Measurements from ENCODE around the gene CCNI2. TPM values are rescaled to one million over a fixed set of nuclear protein-coding genes. Genes with fewer than 3 reads are reported as not detected.
"Not testable (repeated sequence)": the region's sequence is repeated elsewhere in the genome, so short reads cannot be mapped to it uniquely, and the experiment has no call there.

The CCNI2 gene
- total RNA-seq, 2 experiments from 2014 or later, result 4.3 to 4.6 TPM

- ATAC-seq (no peak), DNase-seq (no peak)
- POLR2A ChIA-PET, result no interaction called here
- Mint-ChIP-seq H3K4me3 (no peak overlapping the region), H3K9me3 (ENCODE audit: low read depth) (no peaks in the 10 kb centered on the region), H3K27me3 (peaks cover 21% of the 10 kb centered on the region), H3K36me3 (ENCODE audit: low read depth) (no peaks in the 10 kb centered on the region), H3K4me1 (no peaks in the 10 kb centered on the region), H3K27ac (no peak overlapping the region)
- intact Hi-C loops (cut with DNase I, micrococcal nuclease), result no loop called here
- CTCF ChIA-PET, result interaction anchor here (0.6 kb wide), 2 partner anchors 32 to 744 kb away, joined by 3 to 6 read pairs; no protein-coding TSS in a partner anchor
Observed at GRCh38 chr5:132785864-132786263, 38.6 kb downstream of the CCNI2 start.

GRCh38 chr5:132787076-132787475 is 39.9 kb downstream of the CCNI2 start:
- Mint-ChIP-seq H3K4me3 (no peak overlapping the region), H3K27ac (no peak overlapping the region), H3K9me3 (ENCODE audit: low read depth) (no peaks in the 10 kb centered on the region), H3K4me1 (no peaks in the 10 kb centered on the region), H3K36me3 (ENCODE audit: low read depth) (no peaks in the 10 kb centered on the region), H3K27me3 (peaks cover 12% of the 10 kb centered on the region)
- intact Hi-C loops (cut with DNase I, micrococcal nuclease), result no loop called here
- ChIA-PET POLR2A (no interaction called here), CTCF (no interaction called here)
- no peak for ATAC-seq
- no peak for DNase-seq

GRCh38 chr5:132788508-132788907 is 41.3 kb downstream of the CCNI2 start:
- no peak for ATAC-seq
- H3K36me3 Mint-ChIP-seq (ENCODE audit: low read depth), result no peaks in the 10 kb centered on the region
- H3K4me1 Mint-ChIP-seq, result no peaks in the 10 kb centered on the region
- peaks cover 14% of the 10 kb centered on the region for H3K27me3 Mint-ChIP-seq
- no peak overlapping the region for H3K27ac Mint-ChIP-seq
- H3K9me3 Mint-ChIP-seq (ENCODE audit: low read depth), result no peaks in the 10 kb centered on the region
- no peak for DNase-seq
- H3K4me3 Mint-ChIP-seq, result no peak overlapping the region
- ChIA-PET CTCF (interaction anchor here (0.6 kb wide), 2 partner anchors 476 to 635 kb away, joined by 3 read pairs; no protein-coding TSS in a partner anchor), POLR2A (no interaction called here)
- intact Hi-C loops (cut with DNase I, micrococcal nuclease), result no loop called here

GRCh38 chr5:132788990-132789886 is 42.0 kb downstream of the CCNI2 start:
- ATAC-seq, result no peak
- H3K36me3 Mint-ChIP-seq (ENCODE audit: low read depth), result no peaks in the 10 kb centered on the region
- H3K9me3 Mint-ChIP-seq (ENCODE audit: low read depth), result no peaks in the 10 kb centered on the region
- peaks cover 15% of the 10 kb centered on the region for H3K27me3 Mint-ChIP-seq
- intact Hi-C loops (cut with DNase I, micrococcal nuclease), result no loop called here
- H3K4me3 Mint-ChIP-seq, result no peak overlapping the region
- ChIA-PET POLR2A (no interaction called here), CTCF (no interaction called here)
- no peak overlapping the region for H3K27ac Mint-ChIP-seq
- no peaks in the 10 kb centered on the region for H3K4me1 Mint-ChIP-seq
- no peak for DNase-seq

- no peak for ATAC-seq
- CTCF ChIA-PET, result interaction anchor here (2.0 kb wide), 1 partner anchor 30 kb away, joined by 9 read pairs; no protein-coding TSS in a partner anchor
- Mint-ChIP-seq H3K36me3 (ENCODE audit: low read depth) (no peaks in the 10 kb centered on the region), H3K27ac (no peak overlapping the region), H3K27me3 (peaks cover 13% of the 10 kb centered on the region), H3K4me1 (no peaks in the 10 kb centered on the region), H3K9me3 (ENCODE audit: low read depth) (no peaks in the 10 kb centered on the region), H3K4me3 (no peak overlapping the region)
- intact Hi-C loops (cut with DNase I, micrococcal nuclease), result no loop called here
- POLR2A ChIA-PET, result interaction anchor here (0.7 kb wide), 1 partner anchor 11 kb away, joined by 8 read pairs; no protein-coding TSS in a partner anchor
- DNase-seq, result no peak
Observed at GRCh38 chr5:132790201-132790865, 43.1 kb downstream of the CCNI2 start.

- Mint-ChIP-seq H3K36me3 (ENCODE audit: low read depth) (no peaks in the 10 kb centered on the region), H3K27ac (no peak overlapping the region), H3K4me1 (no peaks in the 10 kb centered on the region), H3K4me3 (no peak overlapping the region), H3K9me3 (ENCODE audit: low read depth) (no peaks in the 10 kb centered on the region), H3K27me3 (peaks cover 13% of the 10 kb centered on the region)
- ATAC-seq (no peak), DNase-seq (no peak)
- ChIA-PET CTCF (interaction anchor here (0.6 to 2.0 kb wide), 4 partner anchors 19 to 168 kb away, joined by 3 to 9 read pairs (median 4); no protein-coding TSS in a partner anchor), POLR2A (interaction anchor here (0.7 kb wide), 2 partner anchors 10 to 1487 kb away, joined by 3 to 8 read pairs; no protein-coding TSS in a partner anchor)
- intact Hi-C loops (cut with DNase I, micrococcal nuclease), result no loop called here
Observed at GRCh38 chr5:132791026-132791425, 43.8 kb downstream of the CCNI2 start.

- no peak for ATAC-seq
- CTCF ChIA-PET, result interaction anchor here (1.0 to 3.5 kb wide), 3 partner anchors 23 to 217 kb away, joined by 3 to 13 read pairs (median 4); no protein-coding TSS in a partner anchor
- Mint-ChIP-seq H3K9me3 (ENCODE audit: low read depth) (no peaks in the 10 kb centered on the region), H3K27me3 (peaks cover 28% of the 10 kb centered on the region), H3K4me1 (no peaks in the 10 kb centered on the region), H3K4me3 (no peak overlapping the region), H3K27ac (no peak overlapping the region), H3K36me3 (ENCODE audit: low read depth) (no peaks in the 10 kb centered on the region)
- POLR2A ChIA-PET, result no interaction called here
- intact Hi-C loops (cut with DNase I, micrococcal nuclease), result no loop called here
- no peak for DNase-seq
Observed at GRCh38 chr5:132797651-132798050, 50.4 kb downstream of the CCNI2 start.

GRCh38 chr5:132799392-132799791 is 52.2 kb downstream of the CCNI2 start:
- DNase-seq, result no peak
- H3K9me3 Mint-ChIP-seq (ENCODE audit: low read depth), result no peaks in the 10 kb centered on the region
- peaks cover 37% of the 10 kb centered on the region for H3K27me3 Mint-ChIP-seq
- no peak overlapping the region for H3K27ac Mint-ChIP-seq
- no peaks in the 10 kb centered on the region for H3K4me1 Mint-ChIP-seq
- ChIA-PET CTCF (no interaction called here), POLR2A (no interaction called here)
- no peaks in the 10 kb centered on the region for H3K36me3 Mint-ChIP-seq (ENCODE audit: low read depth)
- no peak overlapping the region for H3K4me3 Mint-ChIP-seq
- ATAC-seq, result no peak
- intact Hi-C loops (cut with DNase I, micrococcal nuclease), result no loop called here

- no peak for DNase-seq
- CTCF ChIA-PET, result interaction anchor here (1.5 to 1.8 kb wide), 2 partner anchors 9 to 20 kb away, joined by 4 to 9 read pairs; no protein-coding TSS in a partner anchor
Observed at GRCh38 chr5:132800545-132800944, 53.3 kb downstream of the CCNI2 start.

GRCh38 chr5:132802044-132802684 is 54.9 kb downstream of the CCNI2 start:
- ChIA-PET CTCF (interaction anchor here (1.0 to 1.8 kb wide), 4 partner anchors 9 to 19 kb away, joined by 3 to 9 read pairs (median 4); no protein-coding TSS in a partner anchor), POLR2A (interaction anchor here (0.7 kb wide), 1 partner anchor 25 kb away, joined by 3 read pairs; no protein-coding TSS in a partner anchor)
- DNase-seq, result no peak
- Mint-ChIP-seq H3K9me3 (ENCODE audit: low read depth) (no peaks in the 10 kb centered on the region), H3K4me3 (no peak overlapping the region), H3K36me3 (ENCODE audit: low read depth) (no peaks in the 10 kb centered on the region), H3K4me1 (no peaks in the 10 kb centered on the region), H3K27me3 (peaks cover 43% of the 10 kb centered on the region), H3K27ac (no peak overlapping the region)
- no peak for ATAC-seq
- intact Hi-C loops (cut with DNase I, micrococcal nuclease), result no loop called here

More at GRCh38 chr5:132800545-132800944, 53.3 kb downstream of the CCNI2 start:
- no peak overlapping the region for H3K27ac Mint-ChIP-seq
- no peaks in the 10 kb centered on the region for H3K9me3 Mint-ChIP-seq (ENCODE audit: low read depth)
- H3K36me3 Mint-ChIP-seq (ENCODE audit: low read depth), result no peaks in the 10 kb centered on the region
- POLR2A ChIA-PET, result no interaction called here
- no peak for ATAC-seq
- no peaks in the 10 kb centered on the region for H3K4me1 Mint-ChIP-seq
- peaks cover 42% of the 10 kb centered on the region for H3K27me3 Mint-ChIP-seq
- intact Hi-C loops (cut with DNase I, micrococcal nuclease), result no loop called here
- no peak overlapping the region for H3K4me3 Mint-ChIP-seq

GRCh38 chr5:132802685-132803066 is 55.5 kb downstream of the CCNI2 start:
- CTCF ChIA-PET, result interaction anchor here (1.1 kb wide), 1 partner anchor 16 kb away, joined by 3 read pairs; no protein-coding TSS in a partner anchor
- POLR2A ChIA-PET; intact Hi-C loops (cut with DNase I, micrococcal nuclease); H3K4me1 Mint-ChIP-seq; H3K4me3 Mint-ChIP-seq; H3K9me3 Mint-ChIP-seq (ENCODE audit: low read depth); H3K27ac Mint-ChIP-seq; DNase-seq; H3K36me3 Mint-ChIP-seq (ENCODE audit: low read depth); ATAC-seq: not testable (repeated sequence)
- H3K27me3 Mint-ChIP-seq, result peaks cover 46% of the 10 kb centered on the region
